Medulla oblongata (tissue), 1 donor: ENCODE data around the gene ZC3H12C.

Source experiments
- DNase-seq: peaks from one replicate; pipeline ENCODE4 v3.0.0-alpha.2; 2015; ENCODE audit errors: extremely low spot score

Gene ZC3H12C

GRCh38 chr11:110077346-110077745, 15.8 kb upstream of the ZC3H12C start:
- DNase-seq: no peak

DNA sequence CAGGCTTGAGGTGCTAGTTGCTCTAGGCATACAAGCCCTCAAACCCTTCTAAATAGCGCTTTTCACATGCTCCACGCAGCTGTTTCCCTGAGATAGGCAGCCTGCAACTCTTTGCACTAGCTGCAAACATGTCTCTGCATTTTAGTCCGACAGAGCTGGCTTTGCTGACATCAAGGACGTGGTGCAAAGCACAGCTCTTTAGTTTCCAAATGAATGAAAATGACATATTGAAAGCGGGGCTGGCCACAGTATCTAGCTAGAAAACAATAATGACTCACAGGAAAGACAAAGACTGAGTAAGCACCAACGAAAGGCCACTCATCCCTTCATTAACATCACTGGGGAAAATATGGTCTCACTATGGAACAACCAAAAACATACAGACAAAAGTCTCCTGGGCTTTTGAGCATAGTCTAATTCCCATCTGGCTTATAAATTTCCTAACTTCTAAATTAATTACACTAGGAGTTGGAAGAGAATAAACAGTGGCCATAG, 15.3 kb upstream of the ZC3H12C start:
- peak; percentile 29 for DNase-seq

GRCh38 chr11:110078923-110079544, 14.2 kb upstream of the ZC3H12C start:
- DNase-seq: no peak

- DNase-seq: no peak
Observed at GRCh38 chr11:110079726-110080125, 13.5 kb upstream of the ZC3H12C start.

DNA sequence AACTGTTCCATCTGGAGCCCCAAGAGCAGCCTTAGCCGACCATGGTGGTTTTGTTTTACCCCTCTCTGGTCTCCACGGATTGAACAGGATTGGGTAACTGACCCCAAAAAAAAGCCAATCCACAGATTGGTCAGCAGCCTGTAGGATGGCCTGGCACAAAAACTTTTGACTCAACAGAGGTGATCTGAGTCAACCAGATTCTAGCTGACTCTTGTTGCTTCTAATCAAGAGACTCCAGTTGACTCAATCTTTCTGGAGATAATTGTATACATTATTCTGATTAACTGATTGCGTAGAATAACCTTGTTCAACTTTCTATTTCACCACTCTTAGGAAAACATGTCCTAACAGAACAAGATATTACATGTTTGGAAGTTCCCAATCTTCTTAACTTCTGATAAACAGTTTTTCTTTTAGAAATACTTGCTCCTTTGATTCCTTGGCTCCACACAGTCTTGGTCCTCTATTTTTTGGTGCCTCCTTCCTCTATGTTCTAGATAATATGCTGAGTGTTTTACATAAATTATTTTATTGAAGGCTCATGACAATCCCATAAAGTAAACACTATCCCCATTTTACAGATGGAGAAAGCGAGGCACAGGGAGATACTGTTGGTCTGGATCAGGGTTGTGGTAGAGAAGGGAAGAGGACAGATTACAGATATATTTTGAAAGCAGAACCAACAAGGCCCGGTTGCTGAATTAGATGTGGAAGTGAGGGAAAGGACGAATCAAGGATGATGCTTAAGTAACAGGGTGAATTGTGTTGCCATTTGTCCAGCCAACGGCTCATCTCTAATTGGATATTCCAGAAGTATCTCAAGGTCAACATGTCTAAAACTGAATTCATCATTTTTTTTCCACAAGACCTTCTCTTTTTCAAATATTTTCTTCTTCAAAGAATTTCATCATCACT, 11.5 kb upstream of the ZC3H12C start:
- no peak for DNase-seq

GRCh38 chr11:110082899-110083298, 10.3 kb upstream of the ZC3H12C start:
- no peak for DNase-seq

- DNase-seq: no peak
Observed at GRCh38 chr11:110085255-110085838, 7.8 kb upstream of the ZC3H12C start.

DNA sequence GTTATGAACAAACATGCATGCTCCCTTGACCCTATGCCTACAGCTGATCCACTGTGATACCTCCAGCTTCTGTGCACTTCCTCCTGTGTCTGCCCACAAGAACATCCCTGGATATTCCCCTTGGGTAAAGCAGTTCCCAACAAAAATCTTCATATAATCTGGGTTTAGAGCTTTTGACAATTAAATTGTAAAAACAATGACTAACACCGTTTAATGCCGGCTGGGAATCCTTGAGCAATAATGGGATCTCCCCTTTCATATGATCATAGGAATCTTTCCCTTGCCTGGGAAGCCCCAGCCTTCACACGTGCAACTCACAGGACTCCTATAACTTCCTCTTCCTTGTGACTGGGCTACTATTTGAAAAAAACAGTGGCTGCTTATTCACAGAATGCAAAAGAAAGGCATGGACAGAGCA, 6.3 kb upstream of the ZC3H12C start:
- peak; percentile 60 for DNase-seq

DNA sequence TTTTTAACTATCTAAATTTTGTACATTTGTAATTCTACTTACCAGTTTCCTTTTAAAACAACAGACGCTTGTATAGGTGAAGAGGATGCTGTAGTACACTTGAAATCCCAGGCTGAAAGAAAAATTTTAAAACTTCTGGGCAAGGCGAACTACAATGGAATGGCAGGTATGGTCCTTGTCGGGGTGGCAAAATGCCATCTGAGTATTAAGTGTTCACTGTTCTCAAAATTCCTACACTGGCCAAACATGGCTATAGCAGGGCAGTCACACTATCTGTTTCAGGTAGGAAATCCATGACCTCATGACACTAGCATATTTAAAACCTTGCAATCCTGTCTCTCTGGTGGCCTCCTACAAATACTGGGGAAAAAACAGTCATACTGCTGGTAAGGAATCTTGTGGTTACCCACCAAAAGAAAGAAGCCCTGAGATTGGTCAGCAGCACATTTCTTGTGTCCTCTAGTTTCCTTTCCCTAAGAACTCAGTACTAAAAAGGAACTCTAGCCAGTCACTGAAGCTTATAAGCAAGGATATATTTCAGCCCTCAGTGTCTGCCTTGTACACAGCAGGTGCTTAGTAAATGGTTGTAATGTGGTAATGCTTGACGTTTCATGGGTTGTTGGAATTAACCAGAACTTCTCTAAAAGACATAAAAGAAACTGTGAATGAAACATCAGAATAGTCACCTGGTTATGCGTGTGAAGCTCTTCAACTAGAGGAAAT, 5.2 kb upstream of the ZC3H12C start:
- no peak for DNase-seq

DNA sequence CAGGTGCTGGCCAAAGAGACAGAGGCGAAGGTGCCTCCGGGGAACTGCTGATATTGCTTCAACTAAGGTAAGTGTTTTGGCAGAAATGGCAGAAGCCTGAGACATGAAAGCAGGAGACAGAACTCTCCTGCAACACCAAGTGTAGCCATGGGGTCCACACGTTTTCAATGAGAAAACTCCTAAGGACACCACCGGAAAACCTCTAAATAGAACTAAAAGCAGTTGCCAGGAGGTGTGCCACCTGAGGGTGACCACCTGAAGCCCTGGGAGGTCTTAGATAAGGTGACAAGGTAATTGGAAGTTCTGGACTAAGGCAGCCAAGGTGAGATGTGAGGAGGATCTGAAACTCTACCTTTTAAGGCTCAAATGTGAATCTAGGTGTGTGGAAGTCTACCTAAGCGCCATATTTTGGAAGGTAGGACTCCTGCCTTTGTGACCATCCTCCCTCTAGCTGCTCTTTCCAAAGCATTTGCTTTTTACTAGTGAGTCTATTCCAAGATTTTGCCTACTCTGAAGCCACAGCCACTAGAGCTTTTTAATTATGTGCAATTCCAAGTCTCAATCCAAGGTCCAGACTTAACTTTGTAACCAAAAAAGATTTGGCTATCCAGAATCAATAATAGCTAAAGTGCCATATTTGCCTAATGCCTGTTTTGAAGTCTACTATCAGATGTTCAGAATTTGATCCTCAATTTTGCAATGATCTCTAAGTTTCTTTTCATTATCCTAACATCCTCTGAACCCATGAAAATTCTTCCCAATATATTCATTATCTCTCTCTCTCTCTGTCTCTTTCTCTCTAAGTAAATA, 4.5 kb upstream of the ZC3H12C start:
- DNase-seq: no peak

DNA sequence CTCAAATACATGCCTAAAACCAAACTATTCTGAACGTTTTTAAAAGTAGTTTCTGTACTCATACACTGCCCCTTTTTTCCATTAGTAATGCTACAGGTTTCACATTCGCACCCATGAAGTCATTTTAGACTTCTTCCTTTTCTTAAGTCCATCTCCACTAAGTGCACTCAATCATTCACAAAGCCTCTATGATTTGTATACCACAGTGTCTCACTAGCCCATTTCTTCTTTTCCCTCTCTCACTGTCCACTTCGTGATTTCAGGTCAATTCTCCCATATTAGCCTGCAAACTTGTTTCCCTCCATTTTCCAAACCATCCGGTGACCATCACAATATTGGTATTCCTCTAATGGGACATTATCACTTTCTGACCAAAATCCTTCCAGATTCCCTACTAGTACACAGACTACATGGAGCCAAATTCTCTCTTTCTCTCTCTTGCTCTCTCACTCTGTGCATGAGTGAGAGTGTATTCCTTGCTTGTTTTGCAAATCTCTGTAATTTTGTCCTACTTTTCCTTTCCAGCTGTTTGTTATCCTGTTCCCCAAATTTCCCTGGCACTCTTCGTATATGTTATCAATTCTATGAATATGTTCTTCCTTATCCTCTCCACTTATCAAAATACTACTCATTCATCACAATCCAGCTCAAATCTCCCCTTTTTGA, 3.4 kb upstream of the ZC3H12C start:
- DNase-seq: no peak

GRCh38 chr11:110090466-110091026, 2.6 kb upstream of the ZC3H12C start:
- DNase-seq: no peak

DNA sequence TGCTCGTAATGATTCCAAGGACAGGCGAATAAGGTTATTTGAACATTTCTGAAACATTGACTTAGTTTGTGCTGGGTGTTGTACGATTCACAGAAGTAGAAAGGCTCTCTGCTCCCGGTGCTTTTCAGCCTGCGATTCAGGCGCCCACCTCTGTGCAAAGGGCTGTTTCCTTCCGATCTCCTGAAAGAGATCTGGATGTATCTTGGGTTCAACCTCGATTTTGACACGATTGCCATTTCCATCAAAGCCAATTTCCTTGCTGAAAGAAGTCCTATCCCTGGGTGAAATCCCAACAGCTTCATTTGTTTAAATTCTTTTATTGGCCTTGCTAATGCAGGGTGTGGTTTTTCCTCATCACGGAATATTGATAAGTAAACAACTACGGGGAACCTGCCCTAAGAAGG, 1.1 kb upstream of the ZC3H12C start:
- peak; percentile 38 for DNase-seq

- peak; percentile 81 for DNase-seq
Observed at GRCh38 chr11:110093407-110094297, 460 bp downstream of the ZC3H12C start.

GRCh38 chr11:110094298-110095285, 1.4 kb downstream of the ZC3H12C start:
- peak; percentile 25 for DNase-seq

- no peak for DNase-seq
Observed at GRCh38 chr11:110095554-110095953, 2.4 kb downstream of the ZC3H12C start.

DNA sequence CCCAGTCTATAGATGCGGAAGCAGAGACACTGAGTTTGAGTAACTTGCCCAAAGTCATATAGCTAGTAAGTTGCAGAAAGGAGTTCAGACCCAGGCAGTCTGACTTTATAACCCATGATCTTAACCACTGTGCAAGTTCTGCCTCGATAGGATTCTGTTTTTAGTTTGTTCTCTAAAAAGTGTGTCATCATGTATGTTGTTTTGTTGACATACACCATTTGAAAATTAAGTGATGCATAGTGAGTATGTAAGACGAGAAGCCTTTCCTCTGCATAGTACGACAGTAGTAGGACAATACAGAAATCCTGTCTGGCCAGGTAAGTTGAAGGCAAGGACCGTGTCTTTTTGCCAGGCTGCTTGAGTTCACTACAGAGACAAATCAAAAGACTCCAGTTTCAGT, 3.3 kb downstream of the ZC3H12C start:
- DNase-seq: no peak

DNA sequence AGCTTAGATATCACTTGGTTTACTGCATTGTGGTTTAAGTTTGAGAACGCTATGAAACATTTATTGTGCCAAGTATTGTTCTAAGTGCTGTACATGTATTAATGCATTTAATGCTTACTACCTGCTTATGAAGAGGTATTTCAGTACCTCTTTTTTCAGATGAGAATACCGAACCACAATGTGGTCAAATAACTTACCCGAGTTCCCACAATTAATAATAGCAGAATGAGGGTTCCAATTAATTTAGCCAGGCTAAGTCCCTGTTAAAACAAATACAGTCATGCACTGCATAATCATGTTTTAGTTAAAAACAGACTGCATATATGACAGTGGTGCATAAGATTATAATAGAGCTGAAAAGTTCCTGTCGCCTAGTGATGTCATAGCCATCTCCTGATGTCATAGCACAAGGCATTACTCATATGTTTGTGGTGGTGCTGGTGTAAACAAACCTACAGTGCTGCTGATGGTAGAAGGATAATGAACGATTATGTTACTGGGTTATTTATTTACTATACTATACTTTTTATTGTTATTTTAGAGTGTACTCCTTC, 4.3 kb downstream of the ZC3H12C start:
- DNase-seq: no peak
